HCT116 (cell line): ENCODE measurements around the gene CD83. TPM values are rescaled to one million over a fixed set of nuclear protein-coding genes. Genes with fewer than 3 reads are reported as not detected.

Experiments
- ATAC-seq: fragments of 200-7000 bp; cut with Tn5 transposase; 2 replicates; pipeline ENCODE4 v1.9.1; 2020; ENCODE audit warnings: mild to moderate bottlenecking, moderate library complexity
- BruUV-seq: library from RNA; stranded (reverse); fragments of 400-500 nt; replicated peaks from 2 replicates; lab custom pipeline; 2021; lab: Mats Ljungman, UMichigan
- CTCF ChIA-PET: fragments of 300-600 bp; sonication (Branson Sonifier 250); formaldehyde crosslinking; loops from one replicate; lab custom pipeline; 2021; ENCODE audit warnings: antibody characterized with exemption; lab: Charles Lee
- POLR2A ChIA-PET: fragments of 300-600, 350-600 bp; sonication (Branson Sonifier 250); formaldehyde crosslinking; loops from one replicate; lab custom pipeline; 2021; ENCODE audit warnings: antibody characterized with exemption; lab: Charles Lee
- RAD21 ChIA-PET, 2 experiments: fragments of 300-600 bp; sonication (Branson Sonifier 250); formaldehyde crosslinking; loops; one replicate each; lab custom pipeline; 2023; ENCODE audit warnings: low total read pairs in 2 of 2; ENCODE audit not compliant: uncharacterized antibody in 2 of 2, unreplicated experiment in 2 of 2, low non-redundant PET in 1 of 2; lab: Charles Lee
- DNase-seq: peaks from one replicate; pipeline ENCODE4 v3.0.0-alpha.2; 2010; ENCODE audit warnings: low read depth, low spot score
- H2AFZ ChIP-seq: fragments of 200-600 bp; shearing (Covaris generic), sonication (generic); 2 replicates; pipeline ENCODE4 v1.6.1; 2017; ENCODE audit warnings: low read depth, mixed run types, mixed read lengths, antibody characterized with exemption, low read length; ENCODE audit not compliant: poor library complexity, severe bottlenecking
- H3K27ac ChIP-seq: 2 replicates; pipeline ENCODE4 v1.5.1; 2012; ENCODE audit warnings: low read depth, low read length
- H3K27me3 ChIP-seq: fragments of 200-600 bp; sonication (generic); 2 replicates; pipeline ENCODE4 v1.6.1; 2016; ENCODE audit warnings: mixed run types, low read length, mixed read lengths; ENCODE audit not compliant: insufficient read depth
- H3K36me3 ChIP-seq, 2 experiments: fragments of 200-500 bp in 1 of 2; fragments of 200-600 bp in 1 of 2; sonication (Bioruptor generic) in 1 of 2; sonication (generic) in 1 of 2; 2 replicates each; pipeline versions ENCODE4 v1.5.1 to v1.6.1; 2014 to 2016; ENCODE audit warnings: low read length in 2 of 2, inconsistent platforms in 1 of 2, mixed read lengths in 1 of 2, mixed run types in 1 of 2; ENCODE audit not compliant: insufficient read depth in 2 of 2, control insufficient read depth in 1 of 2
- H3K4me1 ChIP-seq, 2 experiments: fragments of 200-600 bp in 1 of 2; sonication (generic) in 1 of 2; 2 replicates each; pipeline versions ENCODE4 v1.5.1 to v1.6.1; 2012 to 2017; ENCODE audit warnings: low read length in 2 of 2, inconsistent platforms in 1 of 2, mild to moderate bottlenecking in 1 of 2, mixed read lengths in 1 of 2, mixed run types in 1 of 2, moderate library complexity in 1 of 2; ENCODE audit not compliant: insufficient read depth in 2 of 2, control insufficient read depth in 1 of 2
- H3K4me2 ChIP-seq: fragments of 200-600 bp; sonication (generic); 2 replicates; pipeline ENCODE4 v1.6.1; 2017; ENCODE audit warnings: mixed run types, low read length, mixed read lengths
- H3K4me3 ChIP-seq, 2 experiments: fragments of 200-600 bp in 1 of 2; sonication (generic) in 1 of 2; replicated peaks in 1 of 2; 2 replicates each; pipeline ENCODE4 v1.5.1; 2011 to 2016; ENCODE audit warnings: low read length in 2 of 2, control low read depth in 1 of 2, low read depth in 1 of 2, mild to moderate bottlenecking in 1 of 2, mixed read lengths in 1 of 2, mixed run types in 1 of 2
- H3K79me2 ChIP-seq: fragments of 200-600 bp; sonication (generic); 2 replicates; pipeline ENCODE4 v1.6.1; 2017; ENCODE audit warnings: mild to moderate bottlenecking, mixed run types, low read length, moderate library complexity, mixed read lengths; ENCODE audit not compliant: insufficient read depth
- H3K9ac ChIP-seq: fragments of 200-600 bp; sonication (generic); 2 replicates; pipeline ENCODE4 v1.6.1; 2016; ENCODE audit warnings: low read length, mixed read lengths
- H3K9me2 ChIP-seq: fragments of 200-600 bp; sonication (generic), shearing (Covaris generic); 2 replicates; pipeline ENCODE4 v1.6.1; 2017; ENCODE audit warnings: mixed run types, mild to moderate bottlenecking, moderate library complexity; ENCODE audit not compliant: insufficient read depth
- H3K9me3 ChIP-seq, 2 experiments: fragments of 200-500 bp in 1 of 2; fragments of 200-600 bp in 1 of 2; sonication (Bioruptor generic) in 1 of 2; sonication (generic) in 1 of 2; 2 replicates each; pipeline ENCODE4 v1.6.1; 2014 to 2017; ENCODE audit warnings: low read length in 2 of 2, mixed read lengths in 2 of 2, inconsistent platforms in 1 of 2, low read depth in 1 of 2, mild to moderate bottlenecking in 1 of 2, mixed run types in 1 of 2, moderate library complexity in 1 of 2; ENCODE audit not compliant: control insufficient read depth in 1 of 2, insufficient read depth in 1 of 2
- H4K20me1 ChIP-seq: fragments of 200-600 bp; sonication (generic), shearing (Covaris generic); 2 replicates; pipeline ENCODE4 v1.6.1; 2017; ENCODE audit warnings: mixed run types, mild to moderate bottlenecking, moderate library complexity; ENCODE audit not compliant: insufficient read depth
- CEBPB ChIP-seq: IDR thresholded peaks from 2 replicates; pipeline ENCODE4 v1.6.1; 2012; ENCODE audit warnings: low read depth
- CTCF ChIP-seq, 3 experiments: fragments of 200-600 bp in 1 of 3; sonication (generic) in 1 of 3; IDR thresholded peaks in 2 of 3; conservative IDR thresholded peaks in 1 of 3; 2 replicates each; pipeline ENCODE4 v1.5.1; 2012 to 2017; ENCODE audit warnings: low read depth in 2 of 3, low read length in 2 of 3, antibody characterized with exemption in 1 of 3, borderline replicate concordance in 1 of 3, control low read depth in 1 of 3, mild to moderate bottlenecking in 1 of 3, mixed read lengths in 1 of 3, mixed run types in 1 of 3, moderate library complexity in 1 of 3; ENCODE audit not compliant: insufficient read depth in 1 of 3
- EGR1 ChIP-seq: IDR thresholded peaks from 2 replicates; pipeline ENCODE4 v1.6.1; 2012; ENCODE audit warnings: low read depth
- EZH2phosphoT487 ChIP-seq: fragments of 200-600 bp; IDR thresholded peaks from 2 replicates; pipeline ENCODE4 v1.6.1; 2018; ENCODE audit warnings: antibody characterized with exemption, borderline replicate concordance
- JUND ChIP-seq: IDR thresholded peaks from 2 replicates; pipeline ENCODE4 v1.6.1; 2012
- POLR2A ChIP-seq: IDR thresholded peaks from 2 replicates; pipeline ENCODE4 v1.7.0; 2011; ENCODE audit warnings: borderline replicate concordance; ENCODE audit not compliant: insufficient read depth, insufficient read length; ENCODE audit errors: extremely low read depth
- SIN3A ChIP-seq: IDR thresholded peaks from 2 replicates; pipeline ENCODE4 v1.6.1; 2012; ENCODE audit warnings: low read depth
- ZFX ChIP-seq: fragments of 450-650 bp; IDR thresholded peaks from 2 replicates; pipeline ENCODE4 v1.6.1; 2017
- ZNF274 ChIP-seq: fragments of 200-500 bp; sonication (Bioruptor generic); IDR thresholded peaks from 2 replicates; pipeline ENCODE4 v1.6.1; 2014; ENCODE audit warnings: mild to moderate bottlenecking, low read depth, low read length, inconsistent platforms
- intact Hi-C: fragments of 100-400 bp; cut with micrococcal nuclease; formaldehyde crosslinking; loops from 2 replicates; pipeline ENCODE4 v1.10.0; 2022
- total RNA-seq: library from RNA; stranded (reverse); gene quantifications from one replicate; pipeline ENCODE4 v1.2.1, GENCODE V29; 2021; ENCODE audit not compliant: unreplicated experiment
- TF ChIP-seq, protein P1 (sequence below): IDR thresholded peaks from 2 replicates; pipeline ENCODE4 v1.6.1; 2012

Gene CD83
- total RNA-seq, 1 experiment from 2014 or later, result 6.0 TPM

- no peaks in the 10 kb centered on the region for H3K4me1 ChIP-seq
- POLR2A ChIA-PET, result no interaction called here
- RAD21 ChIA-PET, result no interaction called here
- H3K9ac ChIP-seq, result no peak overlapping the region
- CTCF ChIA-PET, result interaction anchor here (0.6 to 1.6 kb wide), 2 partner anchors 12 to 233 kb away, joined by 3 to 4 read pairs; no protein-coding TSS in a partner anchor
- H3K27ac ChIP-seq, result no peak overlapping the region
- H3K79me2 ChIP-seq, result no peaks in the 10 kb centered on the region
- H3K9me3 ChIP-seq, result no peaks in the 10 kb centered on the region
- H3K9me2 ChIP-seq, result no peaks in the 10 kb centered on the region
- no peak overlapping the region for H2AFZ ChIP-seq
- H3K4me2 ChIP-seq, result no peak overlapping the region
- H3K36me3 ChIP-seq, result no peaks in the 10 kb centered on the region
- no peaks in the 10 kb centered on the region for H4K20me1 ChIP-seq
- no peak for DNase-seq
- H3K4me3 ChIP-seq, result no peak overlapping the region
- intact Hi-C loops, result loop anchor here (5.0 kb wide), 1 partner anchor 344 kb away; no protein-coding TSS in a partner anchor
- no peak for TF ChIP-seq EGR1
- no peak for TF ChIP-seq ZNF274
- no peak for TF ChIP-seq CEBPB
- TF ChIP-seq JUND, result no peak
- no peak for TF ChIP-seq EZH2phosphoT487
- TF ChIP-seq CTCF (IDR thresholded peaks at IDR 0.05 in 2 of 3, conservative IDR thresholded peaks at IDR 0.05 in 1 of 3; ENCODE audit: borderline replicate concordance in 1 of 3, insufficient read depth in 1 of 3, low read depth in 2 of 3, low read length in 2 of 3), result no peak
- TF ChIP-seq ZFX, result no peak
- no peak for TF ChIP-seq POLR2A
- TF ChIP-seq, protein P1, sequence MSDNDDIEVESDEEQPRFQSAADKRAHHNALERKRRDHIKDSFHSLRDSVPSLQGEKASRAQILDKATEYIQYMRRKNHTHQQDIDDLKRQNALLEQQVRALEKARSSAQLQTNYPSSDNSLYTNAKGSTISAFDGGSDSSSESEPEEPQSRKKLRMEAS, result no peak
- no peak for TF ChIP-seq SIN3A
- no TSS peak for BruUV-seq
- no peaks in the 10 kb centered on the region for H3K27me3 ChIP-seq
- no peak for ATAC-seq
Observed at GRCh38 chr6:14141351-14142062, 23.9 kb downstream of the CD83 start.
